HepG2 (cell line): Measurements from ENCODE around the gene UBE2Q2. TPM values are rescaled to one million over a fixed set of nuclear protein-coding genes. Genes with fewer than 3 reads are reported as not detected.

Source experiments
- ATAC-seq: fragments of 200-7000 bp; cut with Tn5 transposase; 3 replicates; pipeline ENCODE4 v1.9.1; 2020; ENCODE audit warnings: mild to moderate bottlenecking, moderate library complexity
- BruUV-seq: library from RNA; stranded (reverse); fragments of 400-500 nt; replicated peaks from 2 replicates; lab custom pipeline; 2021; lab: Mats Ljungman, UMichigan
- CTCF ChIA-PET: fragments of 300-600 bp; formaldehyde crosslinking; extraction: SDS; loops from one replicate; lab custom pipeline; 2021; ENCODE audit warnings: low total read pairs, inconsistent platforms, low intra/inter-chr PET ratio; lab: Yijun Ruan, JAX
- POLR2A ChIA-PET: fragments of 350-600 bp; sonication (Branson Sonifier 250); formaldehyde crosslinking; loops from one replicate; lab custom pipeline; 2020; ENCODE audit warnings: antibody characterized with exemption, inconsistent platforms; lab: Yijun Ruan, JAX
- DNase-seq: peaks from one replicate; pipeline ENCODE4 v3.0.0-alpha.2; 2015; ENCODE audit warnings: low spot score
- FAIRE-seq: peaks from 3 replicates; lab custom pipeline; 2011; peaks lifted over from hg19 to GRCh38; lab: Jason Lieb, UNC
- H2AFZ ChIP-seq: one replicate; pipeline ENCODE4 v1.6.1; 2011; ENCODE audit warnings: low read length, inconsistent platforms
- H3K27ac ChIP-seq: fragments of 300-600 bp; 3 replicates; pipeline ENCODE4 v1.8.0; 2011; ENCODE audit warnings: mixed run types, mild to moderate bottlenecking, mixed read lengths, low read length, inconsistent platforms; ENCODE audit not compliant: insufficient read depth; ENCODE audit errors: extremely low read length
- H3K27me3 ChIP-seq, 2 experiments: fragments of 200-600 bp in 1 of 2; 2 replicates in 1 of 2; 3 replicates in 1 of 2; pipeline versions ENCODE4 v1.6.0 to v1.8.0; 2011; ENCODE audit warnings: low read length in 2 of 2, mild to moderate bottlenecking in 2 of 2, moderate library complexity in 2 of 2, inconsistent platforms in 1 of 2; ENCODE audit not compliant: insufficient read depth in 2 of 2, control insufficient read depth in 1 of 2
- H3K36me3 ChIP-seq, 2 experiments: fragments of 200-600 bp in 1 of 2; replicated peaks in 1 of 2; 2 replicates in 1 of 2; 3 replicates in 1 of 2; pipeline versions ENCODE4 v1.5.1 to v1.8.0; 2011; ENCODE audit warnings: low read length in 2 of 2, inconsistent platforms in 1 of 2; ENCODE audit not compliant: insufficient read depth in 2 of 2, control insufficient read depth in 1 of 2
- H3K4me1 ChIP-seq: 2 replicates; pipeline ENCODE4 v1.5.1; 2012; ENCODE audit warnings: low read length, inconsistent platforms; ENCODE audit not compliant: insufficient read depth
- H3K4me2 ChIP-seq: 2 replicates; pipeline ENCODE4 v1.6.0; 2011; ENCODE audit warnings: low read depth, low read length, inconsistent platforms
- H3K4me3 ChIP-seq, 3 experiments: fragments of 200-600 bp in 1 of 3; sonication (generic), shearing (Covaris generic) in 1 of 3; replicated peaks in 1 of 3; 2 replicates each; pipeline ENCODE4 v1.5.1; 2011 to 2016; ENCODE audit warnings: low read length in 3 of 3, inconsistent platforms in 2 of 3, low read depth in 2 of 3, mild to moderate bottlenecking in 2 of 3, control low read depth in 1 of 3, mixed read lengths in 1 of 3; ENCODE audit not compliant: insufficient read depth in 1 of 3
- H3K79me2 ChIP-seq: one replicate; pipeline ENCODE4 v1.6.1; 2011; ENCODE audit warnings: low read length, inconsistent platforms; ENCODE audit not compliant: insufficient read depth
- H3K9ac ChIP-seq: 2 replicates; pipeline ENCODE4 v1.6.0; 2011; ENCODE audit warnings: mild to moderate bottlenecking, low read depth, low read length, inconsistent platforms; ENCODE audit not compliant: insufficient read depth
- H3K9me3 ChIP-seq: 2 replicates; pipeline ENCODE4 v1.5.1; 2012; ENCODE audit warnings: mild to moderate bottlenecking, low read length
- H4K20me1 ChIP-seq: 2 replicates; pipeline ENCODE4 v1.6.0; 2011; ENCODE audit warnings: inconsistent platforms, mild to moderate bottlenecking, low read length, moderate library complexity; ENCODE audit not compliant: insufficient read depth
- ATM ChIP-seq: fragments of 450-650 bp; IDR thresholded peaks from 2 replicates; pipeline ENCODE4 v1.7.1; 2017; ENCODE audit warnings: mild to moderate bottlenecking, borderline replicate concordance
- CEBPB ChIP-seq: IDR thresholded peaks from 2 replicates; pipeline ENCODE4 v1.6.1; 2011; ENCODE audit warnings: low read depth, low read length, improper control_type of control experiment, borderline replicate concordance
- GMEB1 ChIP-seq: sonication (generic); formaldehyde crosslinking; IDR thresholded peaks from 2 replicates; pipeline ENCODE4 v1.5.1; 2020; ENCODE audit warnings: missing genetic modification reagents, mild to moderate bottlenecking, borderline replicate concordance
- GTF3A ChIP-seq: sonication (generic); formaldehyde crosslinking; conservative IDR thresholded peaks from 2 replicates; pipeline ENCODE4 v1.4.0; 2020; ENCODE audit warnings: mild to moderate bottlenecking, missing genetic modification reagents
- HNRNPK ChIP-seq: fragments of 200-400 bp; formaldehyde crosslinking; IDR thresholded peaks from 2 replicates; pipeline ENCODE4 v1.6.1; 2018; ENCODE audit warnings: low read length, low read depth, moderate library complexity, mild to moderate bottlenecking; ENCODE audit not compliant: poor library complexity, severe bottlenecking
- POLR2G ChIP-seq: fragments of 200-400 bp; formaldehyde crosslinking; IDR thresholded peaks from 2 replicates; pipeline ENCODE4 v1.6.1; 2018; ENCODE audit warnings: mild to moderate bottlenecking, low read depth, low read length, moderate library complexity
- PRDM4 ChIP-seq: sonication (generic); formaldehyde crosslinking; IDR thresholded peaks from 2 replicates; pipeline ENCODE4 v1.9.0; 2021; ENCODE audit warnings: missing genetic modification reagents, borderline replicate concordance
- RARA ChIP-seq: IDR thresholded peaks from 2 replicates; pipeline ENCODE4 v1.6.1; 2016; ENCODE audit warnings: missing genetic modification reagents, missing compliant biosample characterization
- SMC3 ChIP-seq: IDR thresholded peaks from 2 replicates; pipeline ENCODE4 v1.6.1; 2011; ENCODE audit warnings: low read length, improper control_type of control experiment
- TOPORS ChIP-seq: sonication (generic); formaldehyde crosslinking; IDR thresholded peaks from 2 replicates; pipeline ENCODE4 v1.8.0; 2023; ENCODE audit warnings: mild to moderate bottlenecking, missing genetic modification reagents
- ZNF17 ChIP-seq: sonication (generic); formaldehyde crosslinking; IDR thresholded peaks from 2 replicates; pipeline ENCODE4 v1.5.0; 2020; ENCODE audit warnings: mild to moderate bottlenecking, missing genetic modification reagents
- ZNF362 ChIP-seq: sonication (generic); formaldehyde crosslinking; IDR thresholded peaks from 2 replicates; pipeline ENCODE4 v1.4.0; 2020; ENCODE audit warnings: missing genetic modification reagents, mild to moderate bottlenecking, borderline replicate concordance
- ZNF468 ChIP-seq: sonication (generic); formaldehyde crosslinking; IDR thresholded peaks from 2 replicates; pipeline ENCODE4 v1.8.0; 2022; ENCODE audit warnings: mild to moderate bottlenecking, moderate library complexity, missing genetic modification reagents
- ZNF879 ChIP-seq: sonication (generic); formaldehyde crosslinking; IDR thresholded peaks from 2 replicates; pipeline ENCODE4 v1.8.1; 2023; ENCODE audit warnings: missing genetic modification reagents
- WGBS: methylation state at CpG from one replicate; pipeline ENCODE4 v1.1.6; 2017; ENCODE audit warnings: low lambda C conversion rate; 5-methylcytosine and 5-hydroxymethylcytosine counted together
- in situ Hi-C: cut with HindIII; loops from 2 replicates; pipeline ENCODE4 v1.10.0; 2017; ENCODE audit warnings: low pct_unique_long_range_greater_than_20kb; ENCODE audit not compliant: extremely low pct_ligation_motif_present
- intact Hi-C: fragments of 100-400 bp; cut with micrococcal nuclease; formaldehyde crosslinking; loops from one replicate; pipeline ENCODE4 v1.10.0; 2022; ENCODE audit not compliant: unreplicated experiment
- polyA plus RNA-seq, 8 experiments: library from polyadenylated mRNA; depleted of rRNA in 3 of 8; stranded (reverse) in 7 of 8; unstranded in 1 of 8; fragments of >200 nt; fragmentation: Illumina TruSeq in 4 of 8; extraction: Trizol in 4 of 8; gene quantifications; 2 replicates each; pipeline versions ENCODE4 v1.2.1 to v1.2.3, GENCODE V29; 2011 to 2016; ENCODE audit warnings: low read depth in 4 of 8, missing spikeins in 1 of 8, mixed read lengths in 1 of 8; ENCODE audit not compliant: insufficient read depth in 1 of 8
- total RNA-seq, 5 experiments: library from RNA; depleted of rRNA; stranded (reverse); fragments of >200 nt; fragmentation: Illumina TruSeq; extraction: Trizol; gene quantifications; 2 replicates each; pipeline ENCODE4 v1.2.3, GENCODE V29; 2016; ENCODE audit warnings: low read depth in 1 of 5

UBE2Q2 gene
- total and polyA plus RNA-seq, 2 of the 13 experiments (the other 11 are each of a cell fraction or from before 2014, with no cell fraction given), result 10.6 to 20.4 TPM

- WGBS, result 65% methylated on average over 1 of the region's 1 CpG
- DNase-seq, result no peak
- no peaks in the 10 kb centered on the region; the same call in 1 of the 2 replicates for H3K4me1 ChIP-seq
- intact Hi-C loops (no loop called here), in situ Hi-C loops (no loop called here)
- no peak overlapping the region for H3K27ac ChIP-seq
- H3K36me3 ChIP-seq, result no peaks in the 10 kb centered on the region
- no peaks in the 10 kb centered on the region for H3K9me3 ChIP-seq
- H3K79me2 ChIP-seq, result no peaks in the 10 kb centered on the region
- no peak overlapping the region for H3K4me2 ChIP-seq
- H3K9ac ChIP-seq, result no peak overlapping the region
- no peak for TF ChIP-seq GMEB1 (CRISPR knock-in tag)
- 0 out of 2 replicates have a peak, but pooled peaks have one; percentile 47 for TF ChIP-seq POLR2G
- CTCF ChIA-PET, result no interaction called here
- H3K4me3 ChIP-seq, result no peak overlapping the region
- POLR2A ChIA-PET, result no interaction called here
- no peak overlapping the region for H2AFZ ChIP-seq
- ATAC-seq, result peak; percentile 40
- no peaks in the 10 kb centered on the region for H3K27me3 ChIP-seq
- BruUV-seq, result no TSS peak
- no peak for FAIRE-seq
- H4K20me1 ChIP-seq, result no peaks in the 10 kb centered on the region
Observed at GRCh38 chr15:75943713-75944215, 100.5 kb downstream of the UBE2Q2 start.

- ChIA-PET POLR2A (no interaction called here), CTCF (no interaction called here)
- Histone ChIP-seq H3K79me2 (no peaks in the 10 kb centered on the region), H3K4me2 (no peak overlapping the region), H3K27me3 (no peaks in the 10 kb centered on the region), H2AFZ (no peak overlapping the region), H3K27ac (no peak overlapping the region), H3K4me1 (no peaks in the 10 kb centered on the region; the same call in 1 of the 2 replicates), H3K9me3 (no peaks in the 10 kb centered on the region), H4K20me1 (no peaks in the 10 kb centered on the region), H3K4me3 (no peak overlapping the region), H3K9ac (no peak overlapping the region), H3K36me3 (no peaks in the 10 kb centered on the region)
- BruUV-seq, result no TSS peak
- in situ Hi-C loops, result no loop called here
- 74% methylated on average over 4 of the region's 4 CpGs for WGBS
- ATAC-seq (no peak), FAIRE-seq (no peak), DNase-seq (no peak)
- intact Hi-C loops, result no loop called here
- TF ChIP-seq ZNF17 (CRISPR knock-in tag) (no peak), CEBPB (no peak), HNRNPK (no peak), GTF3A (CRISPR knock-in tag) (no peak), RARA (no peak), ZNF362 (no peak), ZNF468 (CRISPR knock-in tag) (no peak), SMC3 (no peak), PRDM4 (CRISPR knock-in tag) (no peak), ATM (no peak), TOPORS (no peak), ZNF879 (CRISPR knock-in tag) (no peak)
Observed at GRCh38 chr15:75945953-75946352, 102.7 kb downstream of the UBE2Q2 start.
